Ovary (tissue), 9 donors: ENCODE results near the gene RAB23. TPM values are rescaled to one million over a fixed set of nuclear protein-coding genes. Genes with fewer than 3 reads are reported as not detected.

Experiments used
- DNase-seq, 5 donors: peaks; one replicate each; pipeline ENCODE4 v3.0.0-alpha.2; 2019 to 2020
- H3K27ac ChIP-seq, 2 donors: fragments of 200-600 bp; one replicate each; pipeline versions ENCODE4 v1.5.1 to v1.8.0; 2019 to 2022
- H3K27me3 ChIP-seq: fragments of 200-600 bp; one replicate; pipeline ENCODE4 v1.8.0; 2022
- H3K36me3 ChIP-seq: fragments of 200-600 bp; sonication (generic); one replicate; pipeline ENCODE4 v1.5.1; 2019
- H3K4me1 ChIP-seq: one replicate; pipeline ENCODE4 v1.8.1; 2013; ENCODE audit warnings: mild to moderate bottlenecking, moderate library complexity; ENCODE audit not compliant: insufficient read depth
- H3K4me3 ChIP-seq: fragments of 200-600 bp; sonication (generic); one replicate; pipeline ENCODE4 v1.5.1; 2017
- H3K9me3 ChIP-seq, 2 donors: fragments of 200-600 bp in 1 of 2; sonication (generic) in 1 of 2; one replicate each; pipeline versions ENCODE4 v1.5.1 to v1.8.1; 2013 to 2019; ENCODE audit warnings: mild to moderate bottlenecking in 1 of 2, moderate library complexity in 1 of 2
- CTCF ChIP-seq, 3 donors: fragments of 450-650 bp in 2 of 3; fragments of 200-600 bp in 1 of 3; IDR thresholded peaks; one replicate each; pipeline versions ENCODE4 v1.5.1 to v1.8.0; 2016 to 2022; ENCODE audit warnings: antibody characterized with exemption in 3 of 3, mild to moderate bottlenecking in 1 of 3
- EP300 ChIP-seq: sonication (generic); formaldehyde crosslinking; IDR thresholded peaks from one replicate; pipeline ENCODE4 v1.6.1; 2017; ENCODE audit warnings: antibody characterized with exemption
- POLR2A ChIP-seq: fragments of 450-650 bp; IDR thresholded peaks from one replicate; pipeline ENCODE4 v1.6.1; 2017; ENCODE audit warnings: antibody characterized with exemption, mild to moderate bottlenecking, moderate library complexity
- WGBS, 3 donors: extraction: QIAGEN DNeasy Blood & Tissue Kit in 1 of 3; methylation state at CpG; one replicate each; pipeline versions ENCODE4 v1.1.5 to v1.1.7; 2013 to 2017; 5-methylcytosine and 5-hydroxymethylcytosine counted together
- intact Hi-C, 4 donors: fragments of 100-400 bp; cut with DNase I; formaldehyde crosslinking; loops; one replicate each; pipeline versions ENCODE4 v1.11.0 to v1.15.1; 2022 to 2023
- polyA plus RNA-seq, 2 donors: library from polyadenylated mRNA; stranded (reverse); fragments of 200-250 nt in 1 of 2; fragments of 350-450 nt in 1 of 2; fragmentation: Illumina TruSeq in 1 of 2; extraction: RNeasy Lipid Tissue Mini Kit (QIAGEN cat#74804) in 1 of 2; gene quantifications; one replicate each; pipeline ENCODE4 v1.2.3, GENCODE V29; 2013 to 2014
- total RNA-seq, 7 donors: library from RNA; depleted of rRNA in 2 of 7; stranded (reverse); fragments of >200 nt in 2 of 7; fragmentation: NEBNext Ultra II Directional in 3 of 7; extraction: Animal tissue kit (Norgen Biotek cat#: 25700) in 3 of 7; gene quantifications; one replicate each; pipeline versions ENCODE4 v1.1.0 to v1.2.4, GENCODE V29; 2016 to 2023
- donor health status: DM: no; HTN: no; CAD: no; lungs with moderate emphysema.
- donor health status: DM: no; HTN: no; CAD: no.
- donor health status: Bipolar disorder and iron deficiency.
- donor health status: DM: yes; HTN: yes; CAD: no.
- donor health status: DM: no; HTN: no; CAD: no.
- donor health status: DM: yes; HTN: yes; CAD: no.

The RAB23 gene
- total and polyA plus RNA-seq, 9 donors = 14.2 to 31.0 (median 16.7) TPM

- H3K36me3 ChIP-seq = no peaks in the 10 kb centered on the region
- H3K27me3 ChIP-seq = no peaks in the 10 kb centered on the region
- H3K27ac ChIP-seq = no peak overlapping the region
- no peaks in the 10 kb centered on the region for H3K4me1 ChIP-seq
- 17 to 46% (median 19%) methylated on average over 3 of the region's 3 CpGs for WGBS, 3 donors
- no peak for DNase-seq
- intact Hi-C loops = no loop called here
- no peak for TF ChIP-seq POLR2A
- no peak for TF ChIP-seq CTCF (IDR thresholded peaks at IDR 0.05)
- no peak for TF ChIP-seq EP300
- H3K4me3 ChIP-seq = no peak overlapping the region
- no peaks in the 10 kb centered on the region for H3K9me3 ChIP-seq
Observed at GRCh38 chr6:57162516-57162915, 59.6 kb downstream of the RAB23 start.

GRCh38 chr6:57162028-57162427 is 60.1 kb downstream of the RAB23 start:
- Histone ChIP-seq H3K9me3 (no peaks in the 10 kb centered on the region), H3K36me3 (no peaks in the 10 kb centered on the region), H3K27me3 (no peaks in the 10 kb centered on the region), H3K4me1 (no peaks in the 10 kb centered on the region), H3K4me3 (no peak overlapping the region), H3K27ac (no peak overlapping the region)
- DNase-seq = no peak
- intact Hi-C loops = no loop called here
- no peak for TF ChIP-seq POLR2A
- no peak for TF ChIP-seq EP300
- no peak for TF ChIP-seq CTCF (IDR thresholded peaks at IDR 0.05)
- 32 to 63% (median 34%) methylated on average over 2 of the region's 2 CpGs for WGBS, 3 donors

- WGBS, 3 donors = 44 to 58% (median 51%) methylated on average over 2 of the region's 2 CpGs
- no peak for DNase-seq
- H3K27ac ChIP-seq = no peak overlapping the region
- H3K4me3 ChIP-seq = no peak overlapping the region
- TF ChIP-seq POLR2A (no peak), CTCF (IDR thresholded peaks at IDR 0.05) (no peak), EP300 (no peak)
- no peaks in the 10 kb centered on the region for H3K36me3 ChIP-seq
- H3K4me1 ChIP-seq = no peaks in the 10 kb centered on the region
- H3K9me3 ChIP-seq = no peaks in the 10 kb centered on the region
- intact Hi-C loops = no loop called here
- no peaks in the 10 kb centered on the region for H3K27me3 ChIP-seq
Observed at GRCh38 chr6:57159127-57159526, 63.0 kb downstream of the RAB23 start.

- no peak for TF ChIP-seq EP300
- no peak for TF ChIP-seq CTCF (IDR thresholded peaks at IDR 0.05)
- no peak for TF ChIP-seq POLR2A
- intact Hi-C loops = no loop called here
- no peaks in the 10 kb centered on the region for H3K9me3 ChIP-seq
- no peak for DNase-seq
- H3K4me3 ChIP-seq = no peak overlapping the region
- H3K27me3 ChIP-seq = no peaks in the 10 kb centered on the region
- H3K27ac ChIP-seq = no peak overlapping the region
- H3K36me3 ChIP-seq = no peaks in the 10 kb centered on the region
- H3K4me1 ChIP-seq = no peaks in the 10 kb centered on the region
Observed at GRCh38 chr6:57158658-57159057, 63.4 kb downstream of the RAB23 start.
